ENCODE results near the gene TJP3.

Gene TJP3

GRCh38 chr19:3733549-3734309 is 25.5 kb downstream of the TJP3 start:
- peaks cover 6% of the 10 kb centered on the region for H3K4me1 Mint-ChIP-seq (ENCODE audit: low read depth)
- no peak overlapping the region for H3K27ac Mint-ChIP-seq
- no peak overlapping the region for H3K4me3 Mint-ChIP-seq
- H3K36me3 Mint-ChIP-seq (ENCODE audit: low read depth) = no peaks in the 10 kb centered on the region
- H3K27me3 Mint-ChIP-seq = no peaks in the 10 kb centered on the region
- no peaks in the 10 kb centered on the region for H3K9me3 Mint-ChIP-seq

- no peaks in the 10 kb centered on the region for H3K36me3 Mint-ChIP-seq (ENCODE audit: low read depth)
- H3K4me3 Mint-ChIP-seq = no peak overlapping the region
- H3K9me3 Mint-ChIP-seq = no peaks in the 10 kb centered on the region
- H3K27ac Mint-ChIP-seq = no peak overlapping the region
- H3K4me1 Mint-ChIP-seq (ENCODE audit: low read depth) = peaks cover 11% of the 10 kb centered on the region
- H3K27me3 Mint-ChIP-seq = no peaks in the 10 kb centered on the region
These were observed 26.1 kb downstream of the TJP3 start for GRCh38 chr19:3734310-3734600.

DNA sequence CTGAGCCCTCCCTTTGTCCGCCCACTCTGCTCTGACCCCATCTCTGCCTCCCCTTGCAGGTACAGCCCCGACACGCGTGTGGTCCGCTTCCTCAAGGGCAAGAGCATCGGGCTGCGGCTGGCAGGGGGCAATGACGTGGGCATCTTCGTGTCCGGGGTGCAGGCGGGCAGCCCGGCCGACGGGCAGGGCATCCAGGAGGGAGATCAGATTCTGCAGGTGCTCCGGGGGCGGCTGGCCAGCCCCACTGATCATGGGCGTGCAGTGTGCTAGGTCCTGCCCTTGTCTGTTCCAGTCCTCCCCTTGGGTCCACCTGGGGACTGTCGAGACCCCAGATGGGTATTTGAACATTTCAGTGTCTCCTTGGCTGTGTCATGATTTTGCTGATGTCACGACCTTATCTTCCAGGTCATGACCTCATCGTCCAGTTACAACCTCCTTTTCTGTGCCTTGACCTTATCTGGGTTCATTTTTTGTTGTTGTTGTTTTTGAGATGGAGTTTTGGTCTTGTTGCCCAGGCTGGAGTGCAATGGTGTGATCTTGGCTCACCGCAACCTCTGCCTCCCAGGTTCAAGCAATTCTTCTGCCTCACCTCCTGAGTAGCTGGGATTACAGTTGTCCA is 28.0 kb downstream of the TJP3 start:
- Mint-ChIP-seq H3K27ac (no peak overlapping the region), H3K4me3 (no peak overlapping the region), H3K4me1 (ENCODE audit: low read depth) (peaks cover 18% of the 10 kb centered on the region), H3K36me3 (ENCODE audit: low read depth) (no peaks in the 10 kb centered on the region), H3K27me3 (no peaks in the 10 kb centered on the region), H3K9me3 (no peaks in the 10 kb centered on the region)

DNA sequence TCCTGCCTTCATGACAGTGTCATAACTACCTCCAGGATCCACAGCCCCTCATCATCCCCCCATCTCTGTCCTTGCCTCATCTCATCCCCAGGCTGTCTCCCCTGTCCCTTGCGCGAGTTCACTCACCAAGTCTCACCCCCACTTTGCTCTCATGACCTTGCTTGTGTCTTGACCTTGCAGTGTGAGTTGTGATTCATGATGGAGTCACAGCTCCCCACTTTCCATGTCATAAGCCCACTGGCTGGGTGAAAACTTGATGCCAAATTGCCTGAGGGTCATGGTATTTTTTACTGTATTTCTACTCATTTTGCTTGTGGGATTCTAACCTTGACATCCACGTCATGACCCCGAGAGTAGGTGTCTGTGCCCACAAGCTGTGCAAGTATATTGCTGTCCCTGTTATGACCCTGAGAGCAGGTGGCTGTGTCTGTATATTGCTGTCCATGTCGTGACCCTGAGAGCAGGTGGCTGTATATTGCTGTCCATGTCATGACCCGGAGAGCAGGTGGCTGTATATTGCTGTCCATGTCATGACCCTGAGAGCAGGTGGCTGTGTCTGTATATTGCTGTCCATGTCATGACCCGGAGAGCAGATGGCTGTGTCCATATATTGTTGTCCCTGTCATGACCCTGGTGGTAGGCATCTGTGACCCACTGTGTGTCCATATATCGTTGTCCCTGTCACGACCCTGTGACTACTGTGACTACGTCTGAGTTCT is 29.5 kb downstream of the TJP3 start:
- Mint-ChIP-seq H3K4me1 (ENCODE audit: low read depth) (peaks cover 18% of the 10 kb centered on the region), H3K4me3 (no peak overlapping the region), H3K9me3 (no peaks in the 10 kb centered on the region), H3K27ac (no peak overlapping the region), H3K36me3 (ENCODE audit: low read depth) (no peaks in the 10 kb centered on the region), H3K27me3 (no peaks in the 10 kb centered on the region)

DNA sequence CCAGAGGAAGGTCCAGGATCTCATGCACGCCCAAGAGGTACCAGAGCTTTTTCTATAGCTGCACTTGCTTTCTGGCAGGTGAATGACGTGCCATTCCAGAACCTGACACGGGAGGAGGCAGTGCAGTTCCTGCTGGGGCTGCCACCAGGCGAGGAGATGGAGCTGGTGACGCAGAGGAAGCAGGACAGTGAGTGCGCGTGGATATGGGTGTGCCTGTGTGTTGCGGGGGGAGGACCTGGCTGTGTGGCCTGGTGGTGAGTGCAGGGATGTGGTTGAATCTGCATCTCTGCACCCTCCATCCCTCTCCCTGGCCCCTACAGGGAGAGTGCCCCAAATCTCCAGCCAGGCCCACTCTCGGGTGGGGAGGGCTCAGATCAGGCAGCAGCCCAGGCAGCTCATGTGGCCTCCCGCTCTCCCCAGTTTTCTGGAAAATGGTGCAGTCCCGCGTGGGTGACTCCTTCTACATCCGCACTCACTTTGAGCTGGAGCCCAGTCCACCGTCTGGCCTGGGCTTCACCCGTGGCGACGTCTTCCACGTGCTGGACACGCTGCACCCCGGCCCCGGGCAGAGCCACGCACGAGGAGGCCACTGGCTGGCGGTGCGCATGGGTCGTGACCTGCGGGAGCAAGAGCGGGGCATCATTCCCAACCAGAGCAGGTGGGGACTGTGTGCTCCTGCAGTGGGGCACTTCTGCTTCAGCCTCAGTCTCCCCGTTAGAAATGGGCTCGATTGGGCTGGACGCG is 30.5 kb downstream of the TJP3 start:
- H3K27me3 Mint-ChIP-seq = no peaks in the 10 kb centered on the region
- H3K4me3 Mint-ChIP-seq = no peak overlapping the region
- no peaks in the 10 kb centered on the region for H3K9me3 Mint-ChIP-seq
- H3K4me1 Mint-ChIP-seq (ENCODE audit: low read depth) = peaks cover 18% of the 10 kb centered on the region
- no peak overlapping the region for H3K27ac Mint-ChIP-seq
- no peaks in the 10 kb centered on the region for H3K36me3 Mint-ChIP-seq (ENCODE audit: low read depth)

DNA sequence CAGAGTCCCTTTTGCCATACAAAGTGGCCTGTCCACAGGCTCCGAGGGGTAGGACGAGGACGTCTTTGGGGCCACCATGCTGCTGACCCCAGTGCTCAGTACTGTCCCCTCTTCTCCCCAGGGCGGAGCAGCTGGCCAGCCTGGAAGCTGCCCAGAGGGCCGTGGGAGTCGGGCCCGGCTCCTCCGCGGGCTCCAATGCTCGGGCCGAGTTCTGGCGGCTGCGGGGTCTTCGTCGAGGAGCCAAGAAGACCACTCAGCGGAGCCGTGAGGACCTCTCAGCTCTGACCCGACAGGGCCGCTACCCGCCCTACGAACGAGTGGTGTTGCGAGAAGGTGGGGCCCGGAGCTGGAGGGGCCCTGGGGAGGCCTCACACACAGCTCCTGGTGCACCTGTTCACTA is 32.2 kb downstream of the TJP3 start:
- Mint-ChIP-seq H3K4me1 (ENCODE audit: low read depth) (peaks cover 18% of the 10 kb centered on the region), H3K4me3 (no peak overlapping the region), H3K27me3 (no peaks in the 10 kb centered on the region), H3K27ac (no peak overlapping the region), H3K9me3 (no peaks in the 10 kb centered on the region), H3K36me3 (ENCODE audit: low read depth) (no peaks in the 10 kb centered on the region)

DNA sequence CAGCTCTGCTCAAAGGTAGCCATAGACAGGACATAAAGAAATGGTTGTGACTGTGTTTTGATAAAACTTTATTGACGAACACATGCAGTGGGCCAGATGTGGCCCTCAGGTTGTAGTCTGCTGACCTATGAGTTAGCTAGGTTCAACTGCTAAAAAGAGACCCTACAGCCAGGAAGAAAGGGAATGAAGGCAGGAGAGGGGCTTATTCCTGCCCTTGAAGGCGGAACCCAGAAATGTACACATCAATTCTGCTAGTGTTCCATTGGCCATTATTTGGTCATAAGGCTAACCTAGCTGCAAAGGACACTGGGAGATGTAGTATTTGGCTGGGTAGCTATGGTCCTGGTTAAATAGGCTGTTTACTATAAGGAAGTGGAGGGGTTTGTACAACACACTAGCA is 35.3 kb downstream of the TJP3 start:
- no peak overlapping the region for H3K4me3 Mint-ChIP-seq
- H3K27me3 Mint-ChIP-seq = no peaks in the 10 kb centered on the region
- no peak overlapping the region for H3K27ac Mint-ChIP-seq
- no peaks in the 10 kb centered on the region for H3K36me3 Mint-ChIP-seq (ENCODE audit: low read depth)
- H3K4me1 Mint-ChIP-seq (ENCODE audit: low read depth) = peaks cover 12% of the 10 kb centered on the region
- H3K9me3 Mint-ChIP-seq = no peaks in the 10 kb centered on the region

- Mint-ChIP-seq H3K36me3 (ENCODE audit: low read depth) (peaks cover 8% of the 10 kb centered on the region), H3K4me1 (ENCODE audit: low read depth) (no peaks in the 10 kb centered on the region)
These were observed 37.3 kb downstream of the TJP3 start for GRCh38 chr19:3745363-3746045.

DNA sequence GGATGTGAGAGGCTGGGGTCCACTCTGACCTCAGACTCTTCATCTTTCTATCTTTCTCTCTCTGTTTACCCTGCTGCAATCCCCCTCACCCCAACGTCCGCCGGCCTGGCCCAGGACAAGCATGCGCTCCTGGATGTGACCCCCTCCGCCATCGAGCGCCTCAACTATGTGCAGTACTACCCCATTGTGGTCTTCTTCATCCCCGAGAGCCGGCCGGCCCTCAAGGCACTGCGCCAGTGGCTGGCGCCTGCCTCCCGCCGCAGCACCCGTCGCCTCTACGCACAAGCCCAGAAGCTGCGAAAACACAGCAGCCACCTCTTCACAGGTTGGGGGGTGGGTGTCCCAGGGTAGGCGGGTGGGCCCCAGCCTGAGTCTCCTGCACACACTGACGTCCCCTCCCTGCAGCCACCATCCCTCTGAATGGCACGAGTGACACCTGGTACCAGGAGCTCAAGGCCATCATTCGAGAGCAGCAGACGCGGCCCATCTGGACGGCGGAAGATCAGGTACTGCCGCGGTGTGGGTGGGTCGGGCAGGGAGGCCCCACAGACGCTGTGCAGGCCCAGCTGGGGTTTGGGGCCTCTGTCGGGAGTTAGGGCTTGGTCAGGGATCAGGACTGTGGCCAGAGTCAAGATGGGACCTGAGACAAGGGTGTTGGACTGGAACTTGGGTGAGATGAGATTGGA is 38.3 kb downstream of the TJP3 start:
- Mint-ChIP-seq H3K27ac (no peak overlapping the region), H3K4me1 (ENCODE audit: low read depth) (no peaks in the 10 kb centered on the region), H3K36me3 (ENCODE audit: low read depth) (peaks cover 11% of the 10 kb centered on the region), H3K4me3 (no peak overlapping the region), H3K9me3 (no peaks in the 10 kb centered on the region), H3K27me3 (no peaks in the 10 kb centered on the region)

More at GRCh38 chr19:3745363-3746045, 37.3 kb downstream of the TJP3 start:
- Mint-ChIP-seq H3K4me3 (no peak overlapping the region), H3K9me3 (no peaks in the 10 kb centered on the region), H3K27me3 (no peaks in the 10 kb centered on the region), H3K27ac (no peak overlapping the region)

DNA sequence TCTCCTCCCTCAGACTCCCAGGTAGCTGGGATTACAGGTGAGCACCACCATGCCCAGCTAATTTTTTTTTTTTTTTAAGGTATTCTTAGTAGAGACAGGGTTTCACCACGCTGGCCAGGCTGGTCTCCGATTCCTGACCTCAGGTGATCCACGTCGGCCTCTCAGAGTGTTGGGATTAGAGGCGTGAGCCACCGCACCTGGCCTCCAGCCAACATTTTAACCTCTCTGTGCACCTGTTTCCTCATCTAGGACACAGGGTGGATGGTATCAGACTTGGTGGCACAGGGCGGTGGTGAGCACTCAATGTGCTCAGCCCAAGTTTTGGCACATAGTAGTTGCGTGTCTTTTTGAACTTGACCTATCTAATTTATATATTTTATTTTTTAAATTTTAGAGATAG is 40.8 kb downstream of the TJP3 start:
- H3K9me3 Mint-ChIP-seq = no peaks in the 10 kb centered on the region
- H3K36me3 Mint-ChIP-seq (ENCODE audit: low read depth) = peaks cover 11% of the 10 kb centered on the region
- H3K4me1 Mint-ChIP-seq (ENCODE audit: low read depth) = no peaks in the 10 kb centered on the region
- H3K4me3 Mint-ChIP-seq = no peak overlapping the region
- H3K27ac Mint-ChIP-seq = no peak overlapping the region
- no peaks in the 10 kb centered on the region for H3K27me3 Mint-ChIP-seq

DNA sequence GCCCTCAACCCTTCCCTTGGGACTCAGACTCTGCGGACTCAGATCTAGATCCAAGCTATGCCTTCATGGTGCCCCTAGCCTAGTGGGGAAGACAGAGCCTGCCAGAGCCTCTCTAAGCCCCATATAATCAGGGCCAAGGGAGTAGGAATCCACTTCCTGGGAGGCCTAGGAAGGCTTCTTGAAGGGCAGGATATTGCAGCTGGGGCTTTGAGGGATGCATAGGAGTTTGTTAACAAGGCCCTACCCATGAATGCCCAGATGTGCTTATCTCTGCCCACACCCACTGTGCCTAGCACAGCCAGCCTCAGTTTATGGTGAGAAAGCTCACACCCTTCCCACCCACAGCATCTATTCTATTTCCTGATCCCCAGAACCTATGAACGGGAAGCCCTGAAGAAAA is 42.0 kb downstream of the TJP3 start:
- Mint-ChIP-seq H3K27me3 (no peaks in the 10 kb centered on the region), H3K36me3 (ENCODE audit: low read depth) (peaks cover 11% of the 10 kb centered on the region), H3K27ac (no peak overlapping the region), H3K4me3 (no peak overlapping the region), H3K9me3 (no peaks in the 10 kb centered on the region), H3K4me1 (ENCODE audit: low read depth) (peaks cover 4% of the 10 kb centered on the region)

DNA sequence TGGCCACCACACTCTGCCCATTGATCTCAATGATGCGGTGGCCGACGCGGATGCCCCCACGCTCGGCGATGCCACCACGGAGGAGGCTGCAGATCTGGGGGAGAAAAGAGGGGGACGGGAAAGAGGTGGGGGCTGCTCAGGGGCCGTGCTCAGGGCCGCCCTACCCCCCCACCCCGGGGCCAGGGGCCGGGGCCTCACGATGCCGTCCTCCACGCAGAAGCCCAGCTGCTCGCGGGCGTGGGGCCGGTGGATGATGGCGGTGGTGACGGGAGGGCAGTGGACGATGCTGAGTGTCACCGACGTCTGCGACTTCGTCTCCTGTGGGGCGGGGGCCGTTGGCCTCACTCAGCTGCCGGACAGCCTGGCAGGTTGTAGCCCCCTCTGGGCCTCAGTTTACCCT is 43.1 kb downstream of the TJP3 start:
- Mint-ChIP-seq H3K4me1 (ENCODE audit: low read depth) (peaks cover 8% of the 10 kb centered on the region), H3K9me3 (no peaks in the 10 kb centered on the region), H3K4me3 (no peak overlapping the region), H3K36me3 (ENCODE audit: low read depth) (peaks cover 11% of the 10 kb centered on the region), H3K27ac (no peak overlapping the region), H3K27me3 (no peaks in the 10 kb centered on the region)

DNA sequence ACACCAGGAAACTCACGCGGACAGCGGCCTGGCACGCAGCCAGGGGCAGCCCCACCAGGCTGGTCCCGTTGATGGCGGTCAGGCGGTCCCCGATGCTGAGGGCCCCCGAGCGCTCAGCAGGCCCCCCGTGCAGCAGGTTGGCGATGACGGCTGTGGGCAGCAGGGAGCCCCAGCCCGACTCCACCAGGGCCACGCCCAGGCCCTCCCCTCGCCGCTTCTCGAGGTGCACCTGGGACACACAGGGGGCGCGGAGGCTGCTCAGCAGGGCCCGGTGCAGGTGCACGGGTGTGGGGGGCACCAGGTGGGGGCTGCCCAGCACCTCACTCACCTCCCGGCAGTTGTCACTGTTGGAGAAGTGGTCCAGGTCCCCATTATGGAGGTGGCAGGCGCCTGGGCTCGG is 44.3 kb downstream of the TJP3 start:
- H3K36me3 Mint-ChIP-seq (ENCODE audit: low read depth) = peaks cover 15% of the 10 kb centered on the region
- no peak overlapping the region for H3K4me3 Mint-ChIP-seq

More for the DNA sequence above, 44.3 kb downstream of the TJP3 start:
- Mint-ChIP-seq H3K27ac (no peak overlapping the region), H3K27me3 (no peaks in the 10 kb centered on the region), H3K4me1 (ENCODE audit: low read depth) (peaks cover 8% of the 10 kb centered on the region), H3K9me3 (no peaks in the 10 kb centered on the region)

All from stimulated activated naive CD8-positive, alpha-beta T cell treated with anti-CD3 and anti-CD28 coated beads, Interleukin-15, Interleukin-2, amounts not matched to agents 100 ng/mL and 50 ng/mL, for 24 hours (primary cell).